H1 (cell line): Measurements from ENCODE around the gene ZNF530. TPM values are rescaled to one million over a fixed set of nuclear protein-coding genes. Genes with fewer than 3 reads are reported as not detected.

Experiments
- CTCF ChIA-PET: fragments of 300-600 bp; sonication (Branson Sonifier 250); formaldehyde crosslinking; loops from one replicate; lab custom pipeline; 2021; ENCODE audit not compliant: partially characterized antibody; lab: Charles Lee
- POLR2A ChIA-PET: fragments of 300-600 bp; sonication (Branson Sonifier 250); formaldehyde crosslinking; loops from one replicate; lab custom pipeline; 2021; ENCODE audit warnings: inconsistent platforms; ENCODE audit not compliant: partially characterized antibody; lab: Charles Lee
- DNase-seq, 2 experiments: peaks; one replicate each; pipeline versions ENCODE4 v3.0.0 to v3.0.0-alpha.2; 2010 to 2022; ENCODE audit warnings: low spot score in 2 of 2, low read depth in 1 of 2, mixed read lengths in 1 of 2
- FAIRE-seq: peaks from 2 replicates; lab custom pipeline; 2011; peaks lifted over from hg19 to GRCh38; lab: Jason Lieb, UNC
- H2AFZ ChIP-seq: 2 replicates; pipeline ENCODE4 v1.8.1; 2012; ENCODE audit warnings: low read length, inconsistent platforms
- H2AK5ac ChIP-seq: 2 replicates; pipeline ENCODE4 v1.6.1; 2013; ENCODE audit warnings: low read depth, low read length
- H2BK120ac ChIP-seq: replicated peaks from 2 replicates; pipeline ENCODE3; 2013; ENCODE audit warnings: low read depth, low read length, inconsistent platforms
- H2BK12ac ChIP-seq: 2 replicates; pipeline ENCODE4 v1.6.1; 2013; ENCODE audit warnings: low read depth, low read length
- H2BK15ac ChIP-seq: 2 replicates; pipeline ENCODE4 v1.6.1; 2013; ENCODE audit warnings: low read length
- H2BK20ac ChIP-seq: 2 replicates; pipeline ENCODE4 v1.6.1; 2013; ENCODE audit warnings: low read length
- H2BK5ac ChIP-seq: 2 replicates; pipeline ENCODE4 v1.6.1; 2013; ENCODE audit warnings: low read depth, low read length
- H3K14ac ChIP-seq: 2 replicates; pipeline ENCODE4 v1.6.1; 2013; ENCODE audit warnings: inconsistent platforms; ENCODE audit not compliant: insufficient read length
- H3K18ac ChIP-seq: 2 replicates; pipeline ENCODE4 v1.6.1; 2013; ENCODE audit warnings: low read length; ENCODE audit errors: extremely low read depth
- H3K23ac ChIP-seq: 2 replicates; pipeline ENCODE4 v1.6.1; 2013; ENCODE audit warnings: inconsistent platforms; ENCODE audit not compliant: insufficient read length
- H3K23me2 ChIP-seq: 2 replicates; pipeline ENCODE4 v1.6.1; 2013; ENCODE audit warnings: low read depth, low read length
- H3K27ac ChIP-seq: 2 replicates; pipeline ENCODE4 v1.6.1; 2011; ENCODE audit warnings: low read depth, low read length, inconsistent platforms
- H3K27me3 ChIP-seq, 4 experiments: replicated peaks in 1 of 4; 1 replicate in 1 of 4; 2 replicates in 3 of 4; pipeline versions ENCODE4 v1.6.1 to v1.8.1; 2011 to 2013; ENCODE audit warnings: low read length in 3 of 4, mild to moderate bottlenecking in 3 of 4, inconsistent platforms in 2 of 4, mixed read lengths in 2 of 4, moderate library complexity in 1 of 4; ENCODE audit not compliant: control insufficient read depth in 3 of 4, insufficient read depth in 3 of 4; ENCODE audit errors: extremely low read depth in 1 of 4
- H3K36me3 ChIP-seq, 4 experiments: 2 replicates each; pipeline versions ENCODE4 v1.6.1 to v1.8.1; 2011 to 2013; ENCODE audit warnings: mild to moderate bottlenecking in 4 of 4, low read length in 3 of 4, moderate library complexity in 2 of 4, control low read depth in 1 of 4, inconsistent platforms in 1 of 4; ENCODE audit not compliant: insufficient read depth in 4 of 4, control insufficient read depth in 2 of 4
- H3K4ac ChIP-seq: replicated peaks from 2 replicates; pipeline ENCODE3; 2013; ENCODE audit warnings: low read length, low read depth, mixed read lengths, inconsistent platforms; ENCODE audit not compliant: insufficient read length
- H3K4me1 ChIP-seq, 4 experiments: replicated peaks in 1 of 4; 1 replicate in 1 of 4; 2 replicates in 3 of 4; pipeline versions ENCODE4 v1.6.1 to v1.8.1; 2011 to 2013; ENCODE audit warnings: low read length in 3 of 4, inconsistent platforms in 2 of 4, mixed read lengths in 1 of 4; ENCODE audit not compliant: insufficient read depth in 4 of 4, control insufficient read depth in 3 of 4
- H3K4me2 ChIP-seq, 2 experiments: 2 replicates each; pipeline versions ENCODE4 v1.6.1 to v1.8.1; 2011 to 2013; ENCODE audit warnings: low read depth in 2 of 2, low read length in 2 of 2, control low read depth in 1 of 2, inconsistent platforms in 1 of 2, mild to moderate bottlenecking in 1 of 2; ENCODE audit not compliant: insufficient read depth in 1 of 2
- H3K4me3 ChIP-seq, 4 experiments: fragments of 200-600, 300-600 bp in 1 of 4; sonication (generic), shearing (Covaris generic), sonication (Bioruptor Twin) in 1 of 4; 2 replicates each; pipeline versions ENCODE4 v1.5.1 to v1.8.1; 2011 to 2016; ENCODE audit warnings: low read length in 4 of 4, low read depth in 3 of 4, control low read depth in 2 of 4, inconsistent platforms in 2 of 4, mild to moderate bottlenecking in 2 of 4, mixed read lengths in 1 of 4, moderate library complexity in 1 of 4; ENCODE audit not compliant: insufficient read depth in 2 of 4; ENCODE audit errors: extremely low read depth in 1 of 4
- H3K56ac ChIP-seq: replicated peaks from 2 replicates; pipeline ENCODE3; 2013; ENCODE audit warnings: low read depth, mild to moderate bottlenecking, mixed read lengths, low read length, inconsistent platforms; ENCODE audit not compliant: insufficient read length
- H3K79me1 ChIP-seq: 2 replicates; pipeline ENCODE4 v1.6.1; 2013; ENCODE audit warnings: low read depth, low read length, control low read depth
- H3K79me2 ChIP-seq, 2 experiments: 2 replicates each; pipeline versions ENCODE4 v1.6.1 to v1.8.1; 2012 to 2013; ENCODE audit warnings: low read length in 2 of 2, mild to moderate bottlenecking in 2 of 2, inconsistent platforms in 1 of 2; ENCODE audit not compliant: insufficient read depth in 2 of 2, control insufficient read depth in 1 of 2
- H3K9ac ChIP-seq, 4 experiments: replicated peaks in 1 of 4; 1 replicate in 1 of 4; 2 replicates in 3 of 4; pipeline versions ENCODE4 v1.6.1 to v1.8.1; 2011 to 2013; ENCODE audit warnings: low read depth in 3 of 4, low read length in 3 of 4, control low read depth in 2 of 4, mild to moderate bottlenecking in 2 of 4, moderate library complexity in 2 of 4, inconsistent platforms in 1 of 4; ENCODE audit errors: extremely low read depth in 1 of 4
- H3K9me3 ChIP-seq, 2 experiments: 2 replicates each; pipeline versions ENCODE4 v1.6.1 to v1.8.1; 2012 to 2013; ENCODE audit warnings: mild to moderate bottlenecking in 2 of 2, moderate library complexity in 2 of 2, control low read depth in 1 of 2, inconsistent platforms in 1 of 2, low read depth in 1 of 2, low read length in 1 of 2, mixed read lengths in 1 of 2; ENCODE audit not compliant: insufficient read depth in 2 of 2
- H4K20me1 ChIP-seq, 2 experiments: replicated peaks in 1 of 2; 2 replicates each; pipeline versions ENCODE3 to v1.8.1; 2011 to 2013; ENCODE audit warnings: inconsistent platforms in 2 of 2, low read length in 2 of 2, mild to moderate bottlenecking in 1 of 2; ENCODE audit not compliant: insufficient read depth in 2 of 2, control insufficient read depth in 1 of 2
- H4K5ac ChIP-seq: 2 replicates; pipeline ENCODE4 v1.6.1; 2013; ENCODE audit warnings: low read length, low read depth, mixed read lengths, inconsistent platforms; ENCODE audit not compliant: insufficient read length
- H4K8ac ChIP-seq: 2 replicates; pipeline ENCODE4 v1.8.0; 2013; ENCODE audit warnings: mild to moderate bottlenecking, moderate library complexity, low read length, inconsistent platforms; ENCODE audit not compliant: insufficient read depth; ENCODE audit errors: extremely low read depth
- H4K91ac ChIP-seq: replicated peaks from 2 replicates; pipeline ENCODE3; 2013; ENCODE audit warnings: low read length, mixed read lengths, inconsistent platforms; ENCODE audit not compliant: insufficient read length
- ASH2L ChIP-seq: fragments of 200-600, 300-600 bp; sonication (generic); IDR thresholded peaks from one replicate; pipeline ENCODE4 v1.7.1; 2017; ENCODE audit warnings: low read length
- BACH1 ChIP-seq: IDR thresholded peaks from 2 replicates; pipeline ENCODE4 v1.6.1; 2012; ENCODE audit warnings: low read length, improper control_type of control experiment
- BCL11A ChIP-seq, 2 experiments: IDR thresholded peaks; one replicate each; pipeline ENCODE4 v1.6.1; 2011; ENCODE audit warnings: low read depth in 2 of 2, low read length in 2 of 2, mild to moderate bottlenecking in 2 of 2
- CTBP2 ChIP-seq: IDR thresholded peaks from 2 replicates; pipeline ENCODE4 v1.7.0; 2011; ENCODE audit warnings: borderline replicate concordance, mild to moderate bottlenecking, moderate library complexity, mixed read lengths, low read length; ENCODE audit not compliant: insufficient read depth, insufficient read length
- EGR1 ChIP-seq: IDR thresholded peaks from 2 replicates; pipeline ENCODE4 v1.6.1; 2011; ENCODE audit warnings: low read depth, low read length, borderline replicate concordance
- JUND ChIP-seq: IDR thresholded peaks from 2 replicates; pipeline ENCODE4 v1.6.1; 2011; ENCODE audit warnings: mild to moderate bottlenecking, improper control_type of control experiment, low read length
- MAFK ChIP-seq: IDR thresholded peaks from 2 replicates; pipeline ENCODE4 v1.6.1; 2012; ENCODE audit warnings: low read depth, mild to moderate bottlenecking, improper control_type of control experiment, low read length
- MAX ChIP-seq: IDR thresholded peaks from 2 replicates; pipeline ENCODE4 v1.6.1; 2012; ENCODE audit warnings: inconsistent platforms
- SIN3A ChIP-seq, 2 experiments: IDR thresholded peaks in 1 of 2; conservative IDR thresholded peaks in 1 of 2; 2 replicates each; pipeline ENCODE4 v1.6.1; 2011 to 2012; ENCODE audit warnings: low read length in 2 of 2, improper control_type of control experiment in 1 of 2, low read depth in 1 of 2, mild to moderate bottlenecking in 1 of 2
- SIRT6 ChIP-seq: IDR thresholded peaks from one replicate; pipeline ENCODE4 v1.7.1; 2012; ENCODE audit warnings: low read length, inconsistent platforms
- SP4 ChIP-seq: IDR thresholded peaks from 2 replicates; pipeline ENCODE4 v1.6.1; 2012; ENCODE audit warnings: low read length, inconsistent platforms
- TAF7 ChIP-seq: optimal IDR thresholded peaks from 2 replicates; pipeline ENCODE3; 2011; ENCODE audit warnings: low read depth, mild to moderate bottlenecking, inconsistent platforms, low read length, moderate library complexity, borderline replicate concordance
- WGBS, 2 experiments: shearing (Covaris generic) in 1 of 2; methylation state at CpG; one replicate each; pipeline versions ENCODE4 v1.1.6 to v1.1.7; 2013 to 2015; ENCODE audit warnings: low lambda C conversion rate in 2 of 2, mixed read lengths in 2 of 2, inconsistent platforms in 1 of 2, low coverage in 1 of 2, missing lambda C conversion rate in 1 of 2; ENCODE audit not compliant: insufficient replicate concordance in 2 of 2, insufficient coverage in 1 of 2, insufficient read length in 1 of 2; ENCODE audit errors: extremely low coverage in 1 of 2, missing lambda C conversion rate in 1 of 2; 5-methylcytosine and 5-hydroxymethylcytosine counted together
- polyA plus RNA-seq, 7 experiments: library from polyadenylated mRNA; depleted of rRNA in 3 of 7; stranded (reverse) in 5 of 7; unstranded in 2 of 7; fragments of >200 nt in 5 of 7; fragments of 200-250 nt in 2 of 7; gene quantifications; 1 replicate in 5 of 7; 2 replicates in 1 of 7; 4 replicates in 1 of 7; pipeline versions ENCODE4 v1.2.1 to v1.2.3, GENCODE V29; 2011 to 2013; ENCODE audit warnings: missing spikeins in 2 of 7, mixed read lengths in 2 of 7
- total RNA-seq: library from RNA; stranded (reverse); fragmentation: NEBNext Ultra II Directional; extraction: Animal tissue kit (Norgen Biotek cat#: 25700); gene quantifications from 2 replicates; pipeline ENCODE4 v1.2.1, GENCODE V29; 2021

ZNF530 gene
- total and polyA plus RNA-seq, 2 of the 8 experiments (the other 6 are each of a cell fraction or from before 2014, with no cell fraction given): 4.2 to 9.3 TPM

GRCh38 chr19:57615346-57615745 is 15.7 kb downstream of the ZNF530 start:
- Histone ChIP-seq H2AFZ (no peak overlapping the region), H3K9me3 (peaks cover 48 to 54% of the 10 kb centered on the region in 2 experiments), H2BK15ac (no peak overlapping the region), H3K27ac (no peak overlapping the region), H3K4me1 (peaks cover 0 to 3% (median 0%) of the 10 kb centered on the region in 4 experiments; a peak in 3 of 7 replicates), H3K23ac (no peak overlapping the region), H3K4ac (no peak overlapping the region), H3K4me3 (peak overlapping the region; percentile 94 to 98 (median 96)), H3K18ac (no peak overlapping the region), H2BK120ac (no peak overlapping the region), H3K9ac (0 out of 7 replicates have a peak overlapping the region, but pooled peaks of 1 of the 4 experiments have one; percentile 90), H2AK5ac (0 out of 2 replicates have a peak overlapping the region, but pooled peaks have one; percentile 46), H3K79me2 (peaks cover 52 to 63% of the 10 kb centered on the region in 2 experiments), H4K8ac (no peak overlapping the region), H2BK12ac (no peak overlapping the region), H3K56ac (no peak overlapping the region), H2BK20ac (no peak overlapping the region), H3K4me2 (peak overlapping the region; percentile 69 to 83), H3K27me3 (peaks cover 0 to 1% (median 0%) of the 10 kb centered on the region in 4 experiments; a peak in 1 of 7 replicates), H4K91ac (no peak overlapping the region), H2BK5ac (no peak overlapping the region), H3K79me1 (peaks cover 20% of the 10 kb centered on the region), H3K23me2 (peaks cover 8% of the 10 kb centered on the region), H4K5ac (no peak overlapping the region), H4K20me1 (no peaks in the 10 kb centered on the region), H3K14ac (no peak overlapping the region), H3K36me3 (peaks cover 35 to 55% (median 47%) of the 10 kb centered on the region in 4 experiments)
- DNase-seq (no peak), FAIRE-seq (no peak)
- ChIA-PET POLR2A (interaction anchor here (0.6 to 3.7 kb wide), 7 partner anchors 10 to 358 kb away, joined by 3 to 22 read pairs (median 5); partner anchors contain the start of genes ZNF211 and ZNF749), CTCF (no interaction called here)
- 81% methylated on average over 3 of the region's 3 CpGs; no CpG with 5 or more reads in 1 of the 2 experiments for WGBS, 2 experiments
- TF ChIP-seq BACH1 (no peak), EGR1 (no peak), CTBP2 (no peak), TAF7 (no peak), SIRT6 (no peak), ASH2L (no peak), JUND (no peak), MAFK (no peak), SP4 (no peak), SIN3A (conservative IDR thresholded peaks at IDR 0.05 in 1 of 2, IDR thresholded peaks at IDR 0.05 in 1 of 2; ENCODE audit: low read depth in 1 of 2, low read length in 2 of 2) (no peak), MAX (no peak), BCL11A (IDR thresholded peaks at IDR 0.05; ENCODE audit: low read depth in 2 of 2, low read length in 2 of 2) (no peak)
